Thyroid gland (tissue), 4 donors: ENCODE data around the gene SPEF2.

ENCODE experiments used
- POLR2A ChIP-seq, 2 donors: fragments of 450-650 bp; IDR thresholded peaks; one replicate each; pipeline ENCODE4 v1.6.1; 2017; ENCODE audit warnings: antibody characterized with exemption in 2 of 2, mild to moderate bottlenecking in 2 of 2, moderate library complexity in 1 of 2
- TF ChIP-seq, protein P1 (sequence below), 6 experiments: fragments of 200-600 bp in 3 of 6; fragments of 450-650 bp in 3 of 6; sonication (generic) in 3 of 6; IDR thresholded peaks; one replicate each; pipeline ENCODE4 v1.5.1; 2016 to 2019; ENCODE audit warnings: antibody characterized with exemption in 6 of 6, mild to moderate bottlenecking in 2 of 6, inconsistent platforms in 1 of 6, moderate library complexity in 1 of 6

DNA sequence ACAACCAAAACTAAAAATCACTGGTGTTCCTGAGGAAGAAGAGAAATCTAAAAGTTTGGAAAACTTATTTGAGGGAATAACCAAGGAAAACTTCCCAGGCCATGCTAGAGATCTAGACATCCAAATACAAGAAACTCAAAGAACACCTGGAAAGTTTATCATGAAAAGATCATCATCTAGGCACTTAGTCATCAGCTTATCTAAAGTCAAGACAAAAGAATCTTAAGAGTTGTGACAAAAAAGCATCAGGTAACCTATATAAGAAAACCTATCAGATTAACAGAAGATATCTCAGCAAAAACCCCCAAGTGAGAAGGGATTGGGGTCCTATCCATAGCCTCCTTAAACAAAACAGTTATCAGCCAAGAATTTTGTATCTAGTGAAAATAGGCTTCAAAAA is 17.1 kb upstream of the SPEF2 start:
- TF ChIP-seq, protein P1, sequence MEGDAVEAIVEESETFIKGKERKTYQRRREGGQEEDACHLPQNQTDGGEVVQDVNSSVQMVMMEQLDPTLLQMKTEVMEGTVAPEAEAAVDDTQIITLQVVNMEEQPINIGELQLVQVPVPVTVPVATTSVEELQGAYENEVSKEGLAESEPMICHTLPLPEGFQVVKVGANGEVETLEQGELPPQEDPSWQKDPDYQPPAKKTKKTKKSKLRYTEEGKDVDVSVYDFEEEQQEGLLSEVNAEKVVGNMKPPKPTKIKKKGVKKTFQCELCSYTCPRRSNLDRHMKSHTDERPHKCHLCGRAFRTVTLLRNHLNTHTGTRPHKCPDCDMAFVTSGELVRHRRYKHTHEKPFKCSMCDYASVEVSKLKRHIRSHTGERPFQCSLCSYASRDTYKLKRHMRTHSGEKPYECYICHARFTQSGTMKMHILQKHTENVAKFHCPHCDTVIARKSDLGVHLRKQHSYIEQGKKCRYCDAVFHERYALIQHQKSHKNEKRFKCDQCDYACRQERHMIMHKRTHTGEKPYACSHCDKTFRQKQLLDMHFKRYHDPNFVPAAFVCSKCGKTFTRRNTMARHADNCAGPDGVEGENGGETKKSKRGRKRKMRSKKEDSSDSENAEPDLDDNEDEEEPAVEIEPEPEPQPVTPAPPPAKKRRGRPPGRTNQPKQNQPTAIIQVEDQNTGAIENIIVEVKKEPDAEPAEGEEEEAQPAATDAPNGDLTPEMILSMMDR (IDR thresholded peaks at IDR 0.05), result no peak
- no peak for TF ChIP-seq POLR2A (IDR thresholded peaks at IDR 0.05)
